ENCODE results near the gene MASP2.
"Not testable (repeated sequence)": the region's sequence is repeated elsewhere in the genome, so short reads cannot be mapped to it uniquely, and the experiment has no call there.

MASP2 gene

DNA sequence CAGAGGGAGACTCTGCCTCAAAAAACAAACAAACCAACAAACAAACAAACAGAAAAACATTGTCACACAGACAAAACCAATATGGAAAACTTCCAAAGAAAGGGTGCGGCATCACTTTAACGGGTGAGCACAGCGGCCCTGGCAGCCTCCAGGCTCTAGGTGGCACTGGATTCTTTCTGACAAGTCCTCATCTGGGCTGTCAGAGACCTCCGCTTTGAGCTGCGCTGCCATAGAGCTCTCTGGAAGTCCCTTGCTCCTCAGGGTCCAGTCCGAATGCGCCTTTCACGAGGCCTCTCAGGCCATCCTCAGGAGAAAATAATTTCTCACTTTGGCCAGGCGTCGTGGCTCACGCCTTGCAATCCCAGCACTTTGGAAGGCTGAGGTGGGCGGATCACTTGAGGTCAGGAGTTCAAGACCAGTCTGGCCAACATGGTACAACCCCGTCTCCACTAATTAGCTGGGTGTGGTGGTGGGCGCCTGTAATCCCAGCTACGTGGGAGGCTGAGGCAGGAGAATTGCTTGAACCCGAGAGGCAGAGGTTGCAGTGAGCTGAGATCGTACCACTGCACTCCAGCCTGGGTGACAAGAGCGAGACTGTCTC, 17.0 kb upstream of the MASP2 start:
- H3K27me3 Mint-ChIP-seq, result not testable (repeated sequence)
- peak overlapping the region in 1 of 2 donors; percentile 98 for H3K27ac Mint-ChIP-seq

GRCh38 chr1:11062965-11063401, 15.9 kb upstream of the MASP2 start:
- DNase-seq (peak; percentile 17 to 33 (median 29)), ATAC-seq (replicated peaks) (peak; percentile 12)
- Mint-ChIP-seq H3K36me3 (ENCODE audit: insufficient read depth) (peaks cover 55% of the 10 kb centered on the region), H3K9me3 (no peaks in the 10 kb centered on the region), H3K27ac (peak overlapping the region; percentile 86 to 98), H3K4me3 (peak overlapping the region; percentile 9 to 92), H3K4me1 (ENCODE audit: low read depth in 2 of 2) (peaks cover 33 to 37% of the 10 kb centered on the region in 2 donors), H3K27me3 (no peaks in the 10 kb centered on the region)

More for the DNA sequence above, 17.0 kb upstream of the MASP2 start:
- not testable (repeated sequence) for DNase-seq; H3K4me3 Mint-ChIP-seq; H3K9me3 Mint-ChIP-seq; ATAC-seq (replicated peaks)
- H3K4me1 Mint-ChIP-seq (ENCODE audit: low read depth in 2 of 2), result peaks cover 28 to 33% of the 10 kb centered on the region in 2 donors
- H3K36me3 Mint-ChIP-seq (ENCODE audit: insufficient read depth), result peaks cover 56% of the 10 kb centered on the region

DNA sequence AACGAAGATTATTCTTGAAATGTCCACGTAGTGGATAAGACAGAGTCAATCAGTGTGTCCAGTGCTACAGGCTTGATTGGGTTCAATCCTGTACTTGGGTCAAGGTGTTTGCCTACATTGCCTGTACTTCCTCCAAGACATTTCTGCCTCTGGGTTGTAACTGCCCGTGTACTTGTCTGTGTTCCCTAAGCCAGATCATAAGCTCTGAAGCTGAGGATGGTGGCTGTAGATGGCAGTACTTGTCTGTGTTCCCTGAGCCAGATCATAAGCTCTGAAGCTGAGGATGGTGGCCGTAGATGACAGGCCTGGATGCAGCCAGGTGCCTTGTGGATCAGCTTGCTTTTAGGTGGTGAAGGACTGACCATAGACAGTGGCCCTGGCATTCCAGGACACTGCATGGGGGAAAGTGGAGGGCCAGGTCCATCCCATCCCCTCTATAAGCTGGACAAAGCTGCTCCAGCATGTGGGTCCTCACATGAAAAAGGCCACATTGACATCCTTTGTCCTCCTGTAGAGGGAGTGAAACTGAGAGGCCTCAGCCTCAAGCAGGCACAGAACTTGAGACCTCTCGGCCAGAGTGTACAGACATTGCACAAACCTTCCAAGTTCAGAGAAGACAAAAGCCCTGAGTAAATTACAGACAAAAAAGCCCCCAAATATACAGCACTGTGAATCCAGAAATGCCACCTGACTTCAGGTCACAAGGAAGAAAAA, 14.8 kb upstream of the MASP2 start:
- ATAC-seq (replicated peaks), result no peak
- H3K4me1 Mint-ChIP-seq (ENCODE audit: low read depth in 2 of 2), result peaks cover 33 to 41% of the 10 kb centered on the region in 2 donors
- no peaks in the 10 kb centered on the region for H3K27me3 Mint-ChIP-seq
- H3K4me3 Mint-ChIP-seq, result peak overlapping the region; percentile 92 to 93
- peak overlapping the region; percentile 96 to 98 for H3K27ac Mint-ChIP-seq
- DNase-seq, result no peak
- H3K9me3 Mint-ChIP-seq, result no peaks in the 10 kb centered on the region
- peaks cover 49% of the 10 kb centered on the region for H3K36me3 Mint-ChIP-seq (ENCODE audit: insufficient read depth)

- Mint-ChIP-seq H3K4me1 (ENCODE audit: low read depth in 2 of 2) (peaks cover 33 to 41% of the 10 kb centered on the region in 2 donors), H3K36me3 (ENCODE audit: insufficient read depth) (peaks cover 39% of the 10 kb centered on the region), H3K27me3 (no peaks in the 10 kb centered on the region), H3K9me3 (no peaks in the 10 kb centered on the region), H3K27ac (peak within 1 kb of the TSS; percentile 96 to 98), H3K4me3 (peak within 1 kb of the TSS; percentile 92 to 97)
- ATAC-seq (replicated peaks) (peak; percentile 87), DNase-seq (peak; percentile 86 to 90 (median 86))
Measured at GRCh38 chr1:11059968-11060830, 13.2 kb upstream of the MASP2 start, which contains the start of gene SRM. SRM (minus strand) TSS chr1:11060018; CDS start chr1:11059943, 75 bp downstream.

- Mint-ChIP-seq H3K27ac (peak overlapping the region; percentile 55 to 92), H3K9me3 (no peaks in the 10 kb centered on the region), H3K36me3 (ENCODE audit: insufficient read depth) (peaks cover 35% of the 10 kb centered on the region), H3K4me1 (ENCODE audit: low read depth in 2 of 2) (peaks cover 33 to 41% of the 10 kb centered on the region in 2 donors), H3K27me3 (no peaks in the 10 kb centered on the region), H3K4me3 (peak overlapping the region; percentile 92 to 97)
- peak; percentile 24 for ATAC-seq (replicated peaks)
- DNase-seq, result peak in 2 of 3 experiments; percentile 11 to 13
Measured at GRCh38 chr1:11059155-11059967, 12.3 kb upstream of the MASP2 start.

- no peak for DNase-seq
- peak overlapping the region; percentile 91 to 97 for H3K4me3 Mint-ChIP-seq
- peaks cover 32% of the 10 kb centered on the region for H3K36me3 Mint-ChIP-seq (ENCODE audit: insufficient read depth)
- no peak for ATAC-seq (replicated peaks)
- no peaks in the 10 kb centered on the region for H3K9me3 Mint-ChIP-seq
- H3K27me3 Mint-ChIP-seq, result no peaks in the 10 kb centered on the region
- peaks cover 33 to 41% of the 10 kb centered on the region in 2 donors for H3K4me1 Mint-ChIP-seq (ENCODE audit: low read depth in 2 of 2)
- H3K27ac Mint-ChIP-seq, result peak overlapping the region; percentile 55 to 92
Measured at GRCh38 chr1:11058595-11059154, 11.6 kb upstream of the MASP2 start.

- ATAC-seq (replicated peaks), result no peak
- no peak for DNase-seq
- peaks cover 31% of the 10 kb centered on the region for H3K36me3 Mint-ChIP-seq (ENCODE audit: insufficient read depth)
- peak overlapping the region; percentile 23 to 85 for H3K27ac Mint-ChIP-seq
- H3K4me1 Mint-ChIP-seq (ENCODE audit: low read depth in 2 of 2), result peaks cover 30 to 36% of the 10 kb centered on the region in 2 donors
- peak overlapping the region; percentile 91 to 97 for H3K4me3 Mint-ChIP-seq
- H3K9me3 Mint-ChIP-seq, result no peaks in the 10 kb centered on the region
- H3K27me3 Mint-ChIP-seq, result no peaks in the 10 kb centered on the region
Measured at GRCh38 chr1:11058026-11058425, 11.0 kb upstream of the MASP2 start.

GRCh38 chr1:11057477-11057876, 10.4 kb upstream of the MASP2 start:
- peaks cover 31% of the 10 kb centered on the region for H3K36me3 Mint-ChIP-seq (ENCODE audit: insufficient read depth)
- no peaks in the 10 kb centered on the region for H3K9me3 Mint-ChIP-seq
- H3K4me3 Mint-ChIP-seq, result no peak overlapping the region
- H3K4me1 Mint-ChIP-seq (ENCODE audit: low read depth in 2 of 2), result peaks cover 26 to 30% of the 10 kb centered on the region in 2 donors
- peak overlapping the region; percentile 23 to 85 for H3K27ac Mint-ChIP-seq
- DNase-seq, result no peak
- H3K27me3 Mint-ChIP-seq, result no peaks in the 10 kb centered on the region
- no peak for ATAC-seq (replicated peaks)

GRCh38 chr1:11056504-11056903, 9.5 kb upstream of the MASP2 start:
- DNase-seq (no peak), ATAC-seq (replicated peaks) (no peak)
- peaks cover 34% of the 10 kb centered on the region for H3K36me3 Mint-ChIP-seq (ENCODE audit: insufficient read depth)
- no peaks in the 10 kb centered on the region for H3K9me3 Mint-ChIP-seq
- H3K27ac Mint-ChIP-seq, result peak overlapping the region in 1 of 2 donors; percentile 59
- no peaks in the 10 kb centered on the region for H3K27me3 Mint-ChIP-seq
- peaks cover 19 to 23% of the 10 kb centered on the region in 2 donors for H3K4me1 Mint-ChIP-seq (ENCODE audit: low read depth in 2 of 2)
- H3K4me3 Mint-ChIP-seq, result no peak overlapping the region

- Mint-ChIP-seq H3K9me3 (no peaks in the 10 kb centered on the region), H3K4me1 (ENCODE audit: low read depth in 2 of 2) (peaks cover 14 to 16% of the 10 kb centered on the region in 2 donors), H3K36me3 (ENCODE audit: insufficient read depth) (peaks cover 29% of the 10 kb centered on the region), H3K27me3 (no peaks in the 10 kb centered on the region), H3K27ac (no peak overlapping the region), H3K4me3 (no peak overlapping the region)
- ATAC-seq (replicated peaks), result no peak
- DNase-seq, result no peak
Measured at GRCh38 chr1:11055676-11056075, 8.6 kb upstream of the MASP2 start.

DNA sequence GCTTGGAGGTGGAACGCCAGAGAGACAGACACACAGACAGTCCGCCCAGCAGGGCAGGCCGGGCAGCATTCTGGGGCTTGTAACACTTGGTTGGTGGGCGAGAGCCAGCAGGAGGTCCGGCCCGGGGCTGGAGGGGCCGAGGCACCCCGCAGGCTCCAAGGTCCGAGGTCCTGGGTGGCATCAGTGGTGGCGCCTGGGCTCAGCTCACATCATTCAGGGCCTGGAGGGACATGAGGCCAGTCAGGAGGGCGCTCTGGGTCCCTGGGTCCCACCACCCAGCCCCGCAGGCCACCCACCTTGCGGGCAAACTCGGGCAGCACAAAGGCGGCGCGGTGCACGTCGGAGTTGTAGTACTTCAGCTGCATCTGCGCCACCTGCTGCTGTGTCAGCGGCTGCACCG, 7.6 kb upstream of the MASP2 start:
- H3K9me3 Mint-ChIP-seq, result no peaks in the 10 kb centered on the region
- no peak overlapping the region for H3K27ac Mint-ChIP-seq
- H3K4me1 Mint-ChIP-seq (ENCODE audit: low read depth in 2 of 2), result peaks cover 11% of the 10 kb centered on the region in 2 donors
- ATAC-seq (replicated peaks), result no peak
- H3K36me3 Mint-ChIP-seq (ENCODE audit: insufficient read depth), result peaks cover 28% of the 10 kb centered on the region
- no peak overlapping the region for H3K4me3 Mint-ChIP-seq
- H3K27me3 Mint-ChIP-seq, result no peaks in the 10 kb centered on the region
- DNase-seq, result no peak

GRCh38 chr1:11054181-11054580, 7.1 kb upstream of the MASP2 start:
- Mint-ChIP-seq H3K4me1 (ENCODE audit: low read depth in 2 of 2) (peaks cover 9 to 10% of the 10 kb centered on the region in 2 donors), H3K9me3 (no peaks in the 10 kb centered on the region), H3K36me3 (ENCODE audit: insufficient read depth) (peaks cover 25% of the 10 kb centered on the region), H3K27me3 (no peaks in the 10 kb centered on the region), H3K4me3 (no peak overlapping the region), H3K27ac (no peak overlapping the region)
- ATAC-seq (replicated peaks) (no peak), DNase-seq (no peak)
